ENCODE measurements around the gene CIROP.
"Not testable (repeated sequence)": the region's sequence is repeated elsewhere in the genome, so short reads cannot be mapped to it uniquely, and the experiment has no call there.

DNA sequence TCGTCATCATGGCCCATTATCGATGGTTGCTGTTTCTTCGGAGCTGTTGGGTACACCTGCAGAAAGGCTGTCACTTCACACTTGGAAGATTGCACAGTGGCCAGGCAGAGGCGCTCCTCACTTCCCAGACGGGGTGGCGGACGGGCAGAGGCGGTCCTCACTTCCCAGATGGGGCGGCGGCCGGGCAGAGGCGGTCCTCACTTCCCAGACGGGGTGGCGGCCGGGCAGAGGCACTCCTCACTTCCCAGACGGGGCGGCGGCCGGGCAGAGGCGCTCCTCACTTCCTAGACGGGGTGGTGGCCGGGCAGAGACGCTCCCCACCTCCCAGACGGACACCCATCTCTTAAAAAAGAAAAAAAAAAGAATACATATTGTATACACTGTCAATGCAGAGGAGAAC, 3.4 kb upstream of the CIROP start:
- TF ChIP-seq ELF4 (CRISPR knock-in tag; IDR thresholded peaks at IDR 0.05; ENCODE audit: low read depth): not testable (repeated sequence)
- TF ChIP-seq, protein P1, sequence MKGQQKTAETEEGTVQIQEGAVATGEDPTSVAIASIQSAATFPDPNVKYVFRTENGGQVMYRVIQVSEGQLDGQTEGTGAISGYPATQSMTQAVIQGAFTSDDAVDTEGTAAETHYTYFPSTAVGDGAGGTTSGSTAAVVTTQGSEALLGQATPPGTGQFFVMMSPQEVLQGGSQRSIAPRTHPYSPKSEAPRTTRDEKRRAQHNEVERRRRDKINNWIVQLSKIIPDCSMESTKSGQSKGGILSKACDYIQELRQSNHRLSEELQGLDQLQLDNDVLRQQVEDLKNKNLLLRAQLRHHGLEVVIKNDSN (CRISPR knock-in tag; IDR thresholded peaks at IDR 0.05): not testable (repeated sequence)
- TF ChIP-seq, protein P2, sequence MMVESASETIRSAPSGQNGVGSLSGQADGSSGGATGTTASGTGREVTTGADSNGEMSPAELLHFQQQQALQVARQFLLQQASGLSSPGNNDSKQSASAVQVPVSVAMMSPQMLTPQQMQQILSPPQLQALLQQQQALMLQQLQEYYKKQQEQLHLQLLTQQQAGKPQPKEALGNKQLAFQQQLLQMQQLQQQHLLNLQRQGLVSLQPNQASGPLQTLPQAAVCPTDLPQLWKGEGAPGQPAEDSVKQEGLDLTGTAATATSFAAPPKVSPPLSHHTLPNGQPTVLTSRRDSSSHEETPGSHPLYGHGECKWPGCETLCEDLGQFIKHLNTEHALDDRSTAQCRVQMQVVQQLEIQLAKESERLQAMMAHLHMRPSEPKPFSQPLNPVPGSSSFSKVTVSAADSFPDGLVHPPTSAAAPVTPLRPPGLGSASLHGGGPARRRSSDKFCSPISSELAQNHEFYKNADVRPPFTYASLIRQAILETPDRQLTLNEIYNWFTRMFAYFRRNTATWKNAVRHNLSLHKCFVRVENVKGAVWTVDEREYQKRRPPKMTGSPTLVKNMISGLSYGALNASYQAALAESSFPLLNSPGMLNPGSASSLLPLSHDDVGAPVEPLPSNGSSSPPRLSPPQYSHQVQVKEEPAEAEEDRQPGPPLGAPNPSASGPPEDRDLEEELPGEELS (CRISPR knock-in tag; IDR thresholded peaks at IDR 0.05): not testable (repeated sequence)
- TF ChIP-seq, protein P3, sequence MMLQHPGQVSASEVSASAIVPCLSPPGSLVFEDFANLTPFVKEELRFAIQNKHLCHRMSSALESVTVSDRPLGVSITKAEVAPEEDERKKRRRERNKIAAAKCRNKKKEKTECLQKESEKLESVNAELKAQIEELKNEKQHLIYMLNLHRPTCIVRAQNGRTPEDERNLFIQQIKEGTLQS (CRISPR knock-in tag; conservative IDR thresholded peaks at IDR 0.05): not testable (repeated sequence)
- TF ChIP-seq, protein P4, sequence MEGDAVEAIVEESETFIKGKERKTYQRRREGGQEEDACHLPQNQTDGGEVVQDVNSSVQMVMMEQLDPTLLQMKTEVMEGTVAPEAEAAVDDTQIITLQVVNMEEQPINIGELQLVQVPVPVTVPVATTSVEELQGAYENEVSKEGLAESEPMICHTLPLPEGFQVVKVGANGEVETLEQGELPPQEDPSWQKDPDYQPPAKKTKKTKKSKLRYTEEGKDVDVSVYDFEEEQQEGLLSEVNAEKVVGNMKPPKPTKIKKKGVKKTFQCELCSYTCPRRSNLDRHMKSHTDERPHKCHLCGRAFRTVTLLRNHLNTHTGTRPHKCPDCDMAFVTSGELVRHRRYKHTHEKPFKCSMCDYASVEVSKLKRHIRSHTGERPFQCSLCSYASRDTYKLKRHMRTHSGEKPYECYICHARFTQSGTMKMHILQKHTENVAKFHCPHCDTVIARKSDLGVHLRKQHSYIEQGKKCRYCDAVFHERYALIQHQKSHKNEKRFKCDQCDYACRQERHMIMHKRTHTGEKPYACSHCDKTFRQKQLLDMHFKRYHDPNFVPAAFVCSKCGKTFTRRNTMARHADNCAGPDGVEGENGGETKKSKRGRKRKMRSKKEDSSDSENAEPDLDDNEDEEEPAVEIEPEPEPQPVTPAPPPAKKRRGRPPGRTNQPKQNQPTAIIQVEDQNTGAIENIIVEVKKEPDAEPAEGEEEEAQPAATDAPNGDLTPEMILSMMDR (IDR thresholded peaks at IDR 0.05): not testable (repeated sequence)

Data from WTC11 (cell line).